ENCODE measurements around the gene SEC61B.

GRCh38 chr9:99197987-99198386, 24.1 kb upstream of the SEC61B start:
- TF ChIP-seq SUZ12 (IDR thresholded peaks at IDR 0.05; ENCODE audit: extremely low read depth, insufficient read depth, insufficient read length) (no peak), ZNF274 (IDR thresholded peaks at IDR 0.05; ENCODE audit: low read depth, low read length) (no peak)
